Kidney (tissue), 14 donors: ENCODE measurements around the gene CPNE7. TPM values are rescaled to one million over a fixed set of nuclear protein-coding genes. Genes with fewer than 3 reads are reported as not detected.
"Not testable (repeated sequence)": the region's sequence is repeated elsewhere in the genome, so short reads cannot be mapped to it uniquely, and the experiment has no call there.

Experiments used
- DNase-seq, 5 donors: peaks; one replicate each; pipeline ENCODE4 v3.0.0-alpha.2; 2013 to 2020
- FAIRE-seq: peaks from 2 replicates; lab custom pipeline; 2012; peaks lifted over from hg19 to GRCh38; lab: Jason Lieb, UNC
- H3K27ac ChIP-seq, 2 donors: one replicate each; pipeline ENCODE4 v1.7.0; 2013; ENCODE audit warnings: low read depth in 2 of 2, low read length in 2 of 2, inconsistent platforms in 1 of 2
- H3K27me3 ChIP-seq: one replicate; pipeline ENCODE4 v1.7.1; 2013; ENCODE audit warnings: low read length, inconsistent platforms; ENCODE audit not compliant: control insufficient read depth, insufficient read depth
- H3K36me3 ChIP-seq, 3 donors: one replicate each; pipeline versions ENCODE4 v1.7.0 to v1.7.1; 2013; ENCODE audit warnings: low read length in 3 of 3, control low read depth in 1 of 3, inconsistent platforms in 1 of 3; ENCODE audit not compliant: insufficient read depth in 3 of 3, control insufficient read depth in 2 of 3
- H3K4me1 ChIP-seq, 3 donors: one replicate each; pipeline versions ENCODE4 v1.7.0 to v1.7.1; 2013; ENCODE audit warnings: low read length in 3 of 3, inconsistent platforms in 1 of 3, low read depth in 1 of 3; ENCODE audit not compliant: control insufficient read depth in 2 of 3, insufficient read depth in 2 of 3
- H3K4me3 ChIP-seq, 3 donors: one replicate each; pipeline versions ENCODE4 v1.7.0 to v1.8.1; 2013; ENCODE audit warnings: low read length in 3 of 3, control low read depth in 1 of 3, inconsistent platforms in 1 of 3
- H3K9ac ChIP-seq, 3 donors: one replicate each; pipeline versions ENCODE4 v1.7.0 to v1.7.1; 2013; ENCODE audit warnings: low read length in 3 of 3, control low read depth in 1 of 3, inconsistent platforms in 1 of 3
- H3K9me3 ChIP-seq, 3 donors: one replicate each; pipeline versions ENCODE4 v1.7.0 to v1.7.1; 2013; ENCODE audit warnings: low read length in 3 of 3, control low read depth in 1 of 3, inconsistent platforms in 1 of 3; ENCODE audit not compliant: control insufficient read depth in 2 of 3, insufficient read depth in 1 of 3
- CTCF ChIP-seq: IDR thresholded peaks from 3 replicates; pipeline ENCODE4 v1.5.1; 2012; ENCODE audit warnings: mild to moderate bottlenecking, moderate library complexity, borderline replicate concordance; ENCODE audit not compliant: insufficient read depth; ENCODE audit errors: extremely low read depth
- intact Hi-C: fragments of 100-400 bp; cut with DNase I; formaldehyde crosslinking; loops from one replicate; pipeline ENCODE4 v1.11.1; 2022
- polyA plus RNA-seq: library from polyadenylated mRNA; stranded (reverse); fragments of 350-450 nt; fragmentation: Illumina TruSeq; extraction: RNeasy Lipid Tissue Mini Kit (QIAGEN cat#74804); gene quantifications from one replicate; pipeline ENCODE4 v1.2.3, GENCODE V29; 2014; ENCODE audit warnings: low read depth, low replicate concordance; ENCODE audit not compliant: insufficient read depth
- total RNA-seq: library from RNA; stranded (reverse); fragmentation: NEBNext Ultra II Directional; extraction: Animal tissue kit (Norgen Biotek cat#: 25700); gene quantifications from one replicate; pipeline ENCODE4 v1.2.1, GENCODE V29; 2021
- donor health status: control.
- donor health status: control.
- donor health status: control.
- donor health status: control.
- donor health status: control.
- donor health status: DM: yes; HTN: yes; CAD: no.
- donor health status: Normal renal cell carcinoma (clear cell type).

CPNE7 gene
- total and polyA plus RNA-seq, 2 donors from 2014 or later = 1.5 to 13.7 TPM

GRCh38 chr16:89584768-89585549 is 9.4 kb downstream of the CPNE7 start:
- Histone ChIP-seq H3K36me3 (no peaks in the 10 kb centered on the region), H3K9ac (no peak overlapping the region), H3K27ac (no peak overlapping the region), H3K9me3 (no peaks in the 10 kb centered on the region), H3K27me3 (no peaks in the 10 kb centered on the region), H3K4me3 (no peak overlapping the region), H3K4me1 (peaks cover 0 to 9% (median 0%) of the 10 kb centered on the region in 3 donors)
- peak in 1 of 5 donors; percentile 69 for DNase-seq
- no peak for FAIRE-seq
- no peak for TF ChIP-seq CTCF
- intact Hi-C loops = no loop called here

DNA sequence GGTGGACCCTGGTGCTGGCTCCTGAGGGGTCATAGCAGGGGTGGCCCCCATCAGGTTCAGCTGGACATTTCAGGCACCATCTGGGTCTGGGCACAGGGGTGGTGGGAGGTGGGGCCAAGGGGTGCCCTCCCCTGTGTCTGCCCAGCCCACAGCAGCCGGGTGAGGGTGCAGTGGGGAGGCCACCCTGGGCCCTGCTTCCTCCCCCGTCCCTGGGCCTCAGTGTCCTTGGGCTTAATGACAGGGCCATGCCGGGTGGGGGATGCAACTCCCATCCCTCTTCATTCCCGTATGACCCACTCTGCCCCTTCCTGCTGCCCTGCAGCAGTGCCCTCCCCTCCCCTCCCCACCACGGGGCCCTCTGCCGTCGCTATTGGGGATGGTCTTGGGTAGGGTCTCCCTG is 10.7 kb downstream of the CPNE7 start:
- no peak for FAIRE-seq
- intact Hi-C loops = no loop called here
- DNase-seq = peak in 1 of 5 donors; percentile 63
- Histone ChIP-seq H3K4me1 (peaks cover 0 to 9% (median 0%) of the 10 kb centered on the region in 3 donors), H3K9ac (no peak overlapping the region), H3K4me3 (no peak overlapping the region), H3K9me3 (no peaks in the 10 kb centered on the region), H3K27ac (no peak overlapping the region), H3K36me3 (no peaks in the 10 kb centered on the region), H3K27me3 (no peaks in the 10 kb centered on the region)
- no peak for TF ChIP-seq CTCF

GRCh38 chr16:89586853-89587252 is 11.3 kb downstream of the CPNE7 start:
- no peaks in the 10 kb centered on the region for H3K9me3 ChIP-seq
- intact Hi-C loops = no loop called here
- no peaks in the 10 kb centered on the region for H3K36me3 ChIP-seq
- FAIRE-seq (no peak), DNase-seq (no peak)
- no peak overlapping the region for H3K4me3 ChIP-seq
- H3K4me1 ChIP-seq = peaks cover 0 to 8% (median 0%) of the 10 kb centered on the region in 3 donors
- no peak for TF ChIP-seq CTCF
- no peaks in the 10 kb centered on the region for H3K27me3 ChIP-seq
- H3K9ac ChIP-seq = no peak overlapping the region
- H3K27ac ChIP-seq = no peak overlapping the region

GRCh38 chr16:89587676-89588075 is 12.1 kb downstream of the CPNE7 start:
- H3K9ac ChIP-seq, DNase-seq, H3K36me3 ChIP-seq, intact Hi-C loops, H3K4me1 ChIP-seq, H3K27ac ChIP-seq, H3K4me3 ChIP-seq, H3K9me3 ChIP-seq, H3K27me3 ChIP-seq, FAIRE-seq: not testable (repeated sequence)
